Mesendoderm (in vitro differentiated cells): ENCODE results near the gene SEPTIN11.

Experiments used
- DNase-seq: peaks from one replicate; pipeline ENCODE4 v3.0.0; 2013
- H2AK5ac ChIP-seq: 2 replicates; pipeline ENCODE4 v1.6.1; 2013; ENCODE audit warnings: low read length, inconsistent platforms
- H2BK120ac ChIP-seq: 2 replicates; pipeline ENCODE4 v1.6.1; 2013; ENCODE audit warnings: low read depth, mild to moderate bottlenecking, low read length, moderate library complexity, mixed read lengths
- H2BK15ac ChIP-seq: replicated peaks from 2 replicates; pipeline ENCODE4 v1.6.1; 2013; ENCODE audit warnings: low read depth, mild to moderate bottlenecking, moderate library complexity
- H2BK5ac ChIP-seq: 2 replicates; pipeline ENCODE4 v1.6.1; 2013; ENCODE audit warnings: low read length, inconsistent platforms
- H3K18ac ChIP-seq: 2 replicates; pipeline ENCODE4 v1.6.1; 2013; ENCODE audit warnings: mild to moderate bottlenecking, low read length, mixed read lengths
- H3K23ac ChIP-seq: one replicate; pipeline ENCODE4 v1.6.1; 2013; ENCODE audit warnings: low read length
- H3K27ac ChIP-seq: 2 replicates; pipeline ENCODE4 v1.5.1; 2013; ENCODE audit warnings: low read depth, mild to moderate bottlenecking, inconsistent platforms, low read length, moderate library complexity
- H3K27me3 ChIP-seq: 2 replicates; pipeline ENCODE4 v1.6.1; 2013; ENCODE audit warnings: low read length, control low read depth, mild to moderate bottlenecking, inconsistent platforms; ENCODE audit not compliant: insufficient read depth, poor library complexity
- H3K36me3 ChIP-seq: 2 replicates; pipeline ENCODE4 v1.6.1; 2013; ENCODE audit warnings: low read length, inconsistent platforms; ENCODE audit not compliant: control insufficient read depth, insufficient read depth
- H3K4ac ChIP-seq: one replicate; pipeline ENCODE4 v1.6.1; 2013; ENCODE audit warnings: low read depth, mild to moderate bottlenecking, low read length, moderate library complexity
- H3K4me1 ChIP-seq: 2 replicates; pipeline ENCODE4 v1.6.1; 2013; ENCODE audit warnings: low read depth, low read length, inconsistent platforms; ENCODE audit not compliant: control insufficient read depth
- H3K4me2 ChIP-seq: 2 replicates; pipeline ENCODE4 v1.6.1; 2013; ENCODE audit warnings: low read length
- H3K4me3 ChIP-seq: 2 replicates; pipeline ENCODE4 v1.5.1; 2013; ENCODE audit warnings: mild to moderate bottlenecking, low read length
- H3K56ac ChIP-seq: one replicate; pipeline ENCODE4 v1.6.1; 2013; ENCODE audit warnings: low read length
- H3K79me1 ChIP-seq: 2 replicates; pipeline ENCODE4 v1.6.1; 2013; ENCODE audit warnings: low read length, inconsistent platforms
- H3K79me2 ChIP-seq: 2 replicates; pipeline ENCODE4 v1.6.1; 2013; ENCODE audit warnings: mild to moderate bottlenecking, low read length; ENCODE audit not compliant: control insufficient read depth, insufficient read depth
- H3K9ac ChIP-seq: 2 replicates; pipeline ENCODE4 v1.6.1; 2013; ENCODE audit warnings: low read length, inconsistent platforms
- H4K5ac ChIP-seq: one replicate; pipeline ENCODE4 v1.6.1; 2013; ENCODE audit warnings: low read length
- H4K8ac ChIP-seq: one replicate; pipeline ENCODE4 v1.6.1; 2013; ENCODE audit warnings: low read depth, mild to moderate bottlenecking, control low read depth, low read length, moderate library complexity
- WGBS: extraction: QIAGEN DNeasy Blood & Tissue Kit; methylation state at CpG from one replicate; pipeline ENCODE4 v1.1.7; 2013; ENCODE audit warnings: low lambda C conversion rate, missing lambda C conversion rate; ENCODE audit not compliant: insufficient coverage; ENCODE audit errors: extremely low coverage; 5-methylcytosine and 5-hydroxymethylcytosine counted together

The SEPTIN11 gene

GRCh38 chr4:76953956-76954355, 4.4 kb downstream of the SEPTIN11 start:
- Histone ChIP-seq H3K9ac (no peak overlapping the region), H3K79me1 (peaks cover 31% of the 10 kb centered on the region), H3K56ac (no peak overlapping the region), H3K18ac (no peak overlapping the region), H4K8ac (no peak overlapping the region), H3K23ac (no peak overlapping the region), H2BK120ac (no peak overlapping the region), H3K4me3 (no peak overlapping the region), H3K4ac (no peak overlapping the region), H3K79me2 (peaks cover 74% of the 10 kb centered on the region), H2BK15ac (no peak overlapping the region), H4K5ac (no peak overlapping the region), H3K4me2 (no peak overlapping the region), H3K4me1 (peaks cover 8% of the 10 kb centered on the region), H2AK5ac (no peak overlapping the region), H3K36me3 (no peaks in the 10 kb centered on the region), H3K27me3 (no peaks in the 10 kb centered on the region), H3K27ac (no peak overlapping the region), H2BK5ac (no peak overlapping the region)
- no CpG with 5 or more reads among the region's 3 CpGs for whole genome bisulfite sequencing
- DNase-seq, result no peak

GRCh38 chr4:76954489-76954888, 4.9 kb downstream of the SEPTIN11 start:
- no peak overlapping the region for H4K8ac ChIP-seq
- H3K4ac ChIP-seq, result no peak overlapping the region
- no peak overlapping the region for H2BK5ac ChIP-seq
- no CpG with 5 or more reads among the region's 4 CpGs for WGBS
- peaks cover 74% of the 10 kb centered on the region for H3K79me2 ChIP-seq
- H2BK120ac ChIP-seq, result no peak overlapping the region
- H3K4me2 ChIP-seq, result no peak overlapping the region
- H3K18ac ChIP-seq, result no peak overlapping the region
- H3K4me1 ChIP-seq, result peaks cover 8% of the 10 kb centered on the region
- H3K56ac ChIP-seq, result no peak overlapping the region
- H2AK5ac ChIP-seq, result no peak overlapping the region
- H3K23ac ChIP-seq, result no peak overlapping the region
- H3K27me3 ChIP-seq, result no peaks in the 10 kb centered on the region
- no peaks in the 10 kb centered on the region for H3K36me3 ChIP-seq
- no peak overlapping the region for H2BK15ac ChIP-seq
- no peak overlapping the region for H3K4me3 ChIP-seq
- H3K9ac ChIP-seq, result no peak overlapping the region
- no peak for DNase-seq
- H3K79me1 ChIP-seq, result peaks cover 32% of the 10 kb centered on the region
- H4K5ac ChIP-seq, result no peak overlapping the region
- no peak overlapping the region for H3K27ac ChIP-seq

GRCh38 chr4:76955182-76955581, 5.6 kb downstream of the SEPTIN11 start:
- Histone ChIP-seq H3K79me1 (peaks cover 34% of the 10 kb centered on the region), H3K27me3 (no peaks in the 10 kb centered on the region), H3K4me2 (no peak overlapping the region), H3K23ac (no peak overlapping the region), H3K79me2 (peaks cover 77% of the 10 kb centered on the region), H3K27ac (no peak overlapping the region), H3K4me3 (no peak overlapping the region), H2BK15ac (no peak overlapping the region), H3K36me3 (no peaks in the 10 kb centered on the region), H3K18ac (no peak overlapping the region), H2BK120ac (no peak overlapping the region), H2BK5ac (no peak overlapping the region), H3K4ac (no peak overlapping the region), H3K4me1 (peaks cover 10% of the 10 kb centered on the region), H3K56ac (no peak overlapping the region), H2AK5ac (no peak overlapping the region), H3K9ac (no peak overlapping the region), H4K8ac (no peak overlapping the region), H4K5ac (no peak overlapping the region)
- no CpG with 5 or more reads among the region's 1 CpG for WGBS
- DNase-seq, result no peak

- no CpG with 5 or more reads among the region's 4 CpGs for WGBS
- Histone ChIP-seq H3K56ac (no peak overlapping the region), H3K4me1 (peaks cover 6% of the 10 kb centered on the region), H3K23ac (no peak overlapping the region), H3K4me2 (no peak overlapping the region), H3K36me3 (no peaks in the 10 kb centered on the region), H3K79me1 (peaks cover 38% of the 10 kb centered on the region), H3K27ac (no peak overlapping the region), H3K18ac (no peak overlapping the region), H3K27me3 (no peaks in the 10 kb centered on the region), H2AK5ac (no peak overlapping the region), H4K5ac (no peak overlapping the region), H4K8ac (no peak overlapping the region), H2BK120ac (no peak overlapping the region), H3K79me2 (peaks cover 72% of the 10 kb centered on the region), H2BK5ac (no peak overlapping the region), H3K4me3 (no peak overlapping the region), H3K9ac (no peak overlapping the region), H3K4ac (no peak overlapping the region), H2BK15ac (no peak overlapping the region)
- no peak for DNase-seq
These were observed 7.6 kb downstream of the SEPTIN11 start for GRCh38 chr4:76957004-76957738.

GRCh38 chr4:76958891-76959290, 9.3 kb downstream of the SEPTIN11 start:
- H3K36me3 ChIP-seq, result no peaks in the 10 kb centered on the region
- no peak overlapping the region for H2BK5ac ChIP-seq
- no peak overlapping the region for H3K4me3 ChIP-seq
- H3K27ac ChIP-seq, result no peak overlapping the region
- H3K4ac ChIP-seq, result no peak overlapping the region
- H2BK120ac ChIP-seq, result no peak overlapping the region
- no peaks in the 10 kb centered on the region for H3K27me3 ChIP-seq
- H3K79me1 ChIP-seq, result peaks cover 34% of the 10 kb centered on the region
- no peak overlapping the region for H4K5ac ChIP-seq
- no peak overlapping the region for H3K18ac ChIP-seq
- H4K8ac ChIP-seq, result no peak overlapping the region
- no peak overlapping the region for H3K23ac ChIP-seq
- H3K9ac ChIP-seq, result no peak overlapping the region
- no peak for DNase-seq
- H3K4me1 ChIP-seq, result peaks cover 4% of the 10 kb centered on the region
- no peak overlapping the region for H2AK5ac ChIP-seq
- no peak overlapping the region for H2BK15ac ChIP-seq
- no peak overlapping the region for H3K4me2 ChIP-seq
- no CpG with 5 or more reads among the region's 5 CpGs for WGBS
- H3K79me2 ChIP-seq, result peaks cover 64% of the 10 kb centered on the region
- H3K56ac ChIP-seq, result no peak overlapping the region

- no peak overlapping the region for H2AK5ac ChIP-seq
- H3K27me3 ChIP-seq, result no peaks in the 10 kb centered on the region
- no peak overlapping the region for H3K23ac ChIP-seq
- H3K56ac ChIP-seq, result no peak overlapping the region
- no peak overlapping the region for H3K4ac ChIP-seq
- no peak overlapping the region for H4K5ac ChIP-seq
- H3K9ac ChIP-seq, result no peak overlapping the region
- H4K8ac ChIP-seq, result no peak overlapping the region
- no CpG with 5 or more reads among the region's 4 CpGs for WGBS
- no peak overlapping the region for H3K18ac ChIP-seq
- H2BK120ac ChIP-seq, result no peak overlapping the region
- peaks cover 34% of the 10 kb centered on the region for H3K79me1 ChIP-seq
- H3K27ac ChIP-seq, result no peak overlapping the region
- no peak overlapping the region for H2BK15ac ChIP-seq
- no peaks in the 10 kb centered on the region for H3K36me3 ChIP-seq
- no peak overlapping the region for H3K4me2 ChIP-seq
- no peak for DNase-seq
- peaks cover 4% of the 10 kb centered on the region for H3K4me1 ChIP-seq
- H2BK5ac ChIP-seq, result no peak overlapping the region
- peaks cover 62% of the 10 kb centered on the region for H3K79me2 ChIP-seq
- H3K4me3 ChIP-seq, result no peak overlapping the region
These were observed 10.5 kb downstream of the SEPTIN11 start for GRCh38 chr4:76960014-76960413.
